Neural progenitor cell (in vitro differentiated cells): ENCODE measurements around the gene SMG9. TPM values are rescaled to one million over a fixed set of nuclear protein-coding genes. Genes with fewer than 3 reads are reported as not detected.

ENCODE experiments used
- DNase-seq: peaks from one replicate; pipeline ENCODE4 v3.0.0-alpha.2; 2016; ENCODE audit warnings: low spot score
- H2AFZ ChIP-seq: fragments of 200-600 bp; sonication (generic); replicated peaks from 2 replicates; pipeline ENCODE4 v1.6.1; 2016; ENCODE audit warnings: antibody characterized with exemption
- H3F3A ChIP-seq: fragments of 200-600 bp; sonication (generic); 2 replicates; pipeline ENCODE4 v1.6.1; 2016; ENCODE audit warnings: antibody characterized with exemption, low read depth
- H3K27ac ChIP-seq: fragments of 200-600 bp; sonication (generic); 2 replicates; pipeline ENCODE4 v1.5.1; 2016; ENCODE audit warnings: mild to moderate bottlenecking
- H3K27me3 ChIP-seq: fragments of 200-600 bp; sonication (generic); 2 replicates; pipeline ENCODE4 v1.6.1; 2016; ENCODE audit warnings: mild to moderate bottlenecking, moderate library complexity
- H3K36me3 ChIP-seq: fragments of 200-600 bp; sonication (generic); 2 replicates; pipeline ENCODE4 v1.5.1; 2016
- H3K4me1 ChIP-seq: fragments of 200-600 bp; sonication (generic); 2 replicates; pipeline ENCODE4 v1.6.1; 2016; ENCODE audit warnings: mixed run types
- H3K4me2 ChIP-seq: fragments of 200-600 bp; sonication (generic); 2 replicates; pipeline ENCODE4 v1.6.1; 2016
- H3K4me3 ChIP-seq: fragments of 200-600 bp; sonication (generic); 2 replicates; pipeline ENCODE4 v1.5.1; 2016
- H3K79me2 ChIP-seq: fragments of 200-600 bp; sonication (generic); 2 replicates; pipeline ENCODE4 v1.6.1; 2016; ENCODE audit warnings: low read depth
- H3K9ac ChIP-seq: fragments of 200-600 bp; sonication (generic); 2 replicates; pipeline ENCODE4 v1.6.1; 2016
- H3K9me3 ChIP-seq: fragments of 200-600 bp; sonication (generic); 2 replicates; pipeline ENCODE4 v1.5.1; 2016; ENCODE audit warnings: low read depth
- H4K20me1 ChIP-seq: fragments of 200-600 bp; sonication (generic); 2 replicates; pipeline ENCODE4 v1.6.1; 2016; ENCODE audit warnings: low read depth
- H3K27ac Mint-ChIP-seq: 3 replicates; pipeline ENCODE4 v1.8.0; 2021; ENCODE audit warnings: mixed read lengths
- H3K27me3 Mint-ChIP-seq: 2 replicates; pipeline ENCODE4 v1.8.0; 2022; ENCODE audit warnings: low read depth, mild to moderate bottlenecking, inconsistent platforms, moderate library complexity, mixed read lengths; ENCODE audit not compliant: insufficient read depth
- H3K36me3 Mint-ChIP-seq: 3 replicates; pipeline ENCODE4 v1.8.0; 2021; ENCODE audit warnings: mixed read lengths
- H3K4me1 Mint-ChIP-seq: 3 replicates; pipeline ENCODE4 v1.8.0; 2021; ENCODE audit warnings: mixed read lengths
- H3K4me3 Mint-ChIP-seq: 3 replicates; pipeline ENCODE4 v1.8.0; 2021; ENCODE audit warnings: mild to moderate bottlenecking, moderate library complexity, mixed read lengths
- H3K9me3 Mint-ChIP-seq: 3 replicates; pipeline ENCODE4 v1.8.0; 2020; ENCODE audit warnings: mixed read lengths
- CTCF ChIP-seq: fragments of 200-600 bp; sonication (generic); IDR thresholded peaks from 2 replicates; pipeline ENCODE4 v1.5.1; 2017; ENCODE audit warnings: antibody characterized with exemption, mild to moderate bottlenecking
- EZH2 ChIP-seq: fragments of 200-600 bp; sonication (generic); IDR thresholded peaks from 2 replicates; pipeline ENCODE4 v1.6.1; 2017; ENCODE audit warnings: antibody characterized with exemption, mild to moderate bottlenecking, moderate library complexity
- EZH2phosphoT487 ChIP-seq: fragments of 200-600 bp; sonication (generic); IDR thresholded peaks from 2 replicates; pipeline ENCODE4 v1.6.1; 2017; ENCODE audit warnings: antibody characterized with exemption
- total RNA-seq: library from RNA; depleted of rRNA; stranded (reverse); fragments of >200 nt; gene quantifications from 2 replicates; pipeline ENCODE4 v1.2.3, GENCODE V29; 2015; ENCODE audit warnings: low replicate concordance

SMG9 gene
- 33.1 and 33.4 TPM in 2 replicates for total RNA-seq

GRCh38 chr19:43754503-43755255, at the start of gene SMG9:
SMG9 (minus strand) TSS chr19:43754962; CDS start chr19:43750741, 4,221 bp downstream.
- peaks cover 20% of the 10 kb centered on the region for H3K4me1 Mint-ChIP-seq
- H3K9ac ChIP-seq, result peak within 1 kb of the TSS; percentile 52

GRCh38 chr19:43804432-43804831, 49.7 kb upstream of the SMG9 start:
- no peaks in the 10 kb centered on the region for H4K20me1 ChIP-seq
- no peak overlapping the region for H2AFZ ChIP-seq
- H3K36me3 ChIP-seq, result no peaks in the 10 kb centered on the region
- Mint-ChIP-seq H3K9me3 (peaks cover 2% of the 10 kb centered on the region), H3K36me3 (no peaks in the 10 kb centered on the region), H3K27me3 (peaks cover 22% of the 10 kb centered on the region), H3K4me1 (no peaks in the 10 kb centered on the region), H3K4me3 (no peak overlapping the region), H3K27ac (no peak overlapping the region)
- no peaks in the 10 kb centered on the region for H3K79me2 ChIP-seq
- no peaks in the 10 kb centered on the region for H3F3A ChIP-seq
- no peak for DNase-seq
- no peak overlapping the region for H3K4me2 ChIP-seq
- H3K27ac ChIP-seq, result no peak overlapping the region
- H3K4me1 ChIP-seq, result no peaks in the 10 kb centered on the region
- no peak overlapping the region for H3K9ac ChIP-seq
- H3K27me3 ChIP-seq, result peaks cover 21% of the 10 kb centered on the region
- H3K9me3 ChIP-seq, result no peaks in the 10 kb centered on the region
- TF ChIP-seq EZH2phosphoT487 (no peak), EZH2 (no peak), CTCF (no peak)
- H3K4me3 ChIP-seq, result no peak overlapping the region

More at GRCh38 chr19:43754503-43755255, at the start of gene SMG9:
- Histone ChIP-seq H3K79me2 (peaks cover 30% of the 10 kb centered on the region), H2AFZ (peak within 1 kb of the TSS; percentile 47), H3K4me2 (peak within 1 kb of the TSS; percentile 80), H3K4me1 (peaks cover 4% of the 10 kb centered on the region), H3K27me3 (no peaks in the 10 kb centered on the region), H3K9me3 (no peaks in the 10 kb centered on the region), H3K36me3 (no peaks in the 10 kb centered on the region), H3K4me3 (peak within 1 kb of the TSS; percentile 66), H3K27ac (peak within 1 kb of the TSS; percentile 92), H4K20me1 (no peaks in the 10 kb centered on the region), H3F3A (peaks cover 12% of the 10 kb centered on the region)
- Mint-ChIP-seq H3K27ac (peak within 1 kb of the TSS; percentile 91), H3K9me3 (no peaks in the 10 kb centered on the region), H3K36me3 (peaks cover 21% of the 10 kb centered on the region), H3K27me3 (peaks cover 5% of the 10 kb centered on the region), H3K4me3 (peak within 1 kb of the TSS; percentile 98)
- DNase-seq, result peak; percentile 100
- TF ChIP-seq EZH2 (no peak), CTCF (no peak), EZH2phosphoT487 (no peak)

- no peaks in the 10 kb centered on the region for H4K20me1 ChIP-seq
- Mint-ChIP-seq H3K27me3 (peaks cover 35% of the 10 kb centered on the region), H3K27ac (no peak within 1 kb of the TSS)
Observed at GRCh38 chr19:43802216-43802951, 47.6 kb upstream of the SMG9 start, which contains the start of gene LYPD5. LYPD5 (minus strand) TSS chr19:43802447; CDS start chr19:43802380, 67 bp downstream.

More at GRCh38 chr19:43802216-43802951, 47.6 kb upstream of the SMG9 start, which contains the start of gene LYPD5:
- Histone ChIP-seq H3F3A (no peaks in the 10 kb centered on the region), H3K79me2 (no peaks in the 10 kb centered on the region), H3K4me3 (no peak within 1 kb of the TSS), H3K4me2 (no peak within 1 kb of the TSS), H3K9ac (no peak within 1 kb of the TSS), H3K9me3 (no peaks in the 10 kb centered on the region), H3K27me3 (peaks cover 42% of the 10 kb centered on the region), H2AFZ (no peak within 1 kb of the TSS), H3K27ac (no peak within 1 kb of the TSS), H3K36me3 (no peaks in the 10 kb centered on the region), H3K4me1 (no peaks in the 10 kb centered on the region)
- H3K4me1 Mint-ChIP-seq, result no peaks in the 10 kb centered on the region
- H3K36me3 Mint-ChIP-seq, result no peaks in the 10 kb centered on the region
- peaks cover 2% of the 10 kb centered on the region for H3K9me3 Mint-ChIP-seq
- H3K4me3 Mint-ChIP-seq, result peak within 1 kb of the TSS; percentile 24
- DNase-seq, result no peak
- no peak for TF ChIP-seq CTCF
- TF ChIP-seq EZH2, result no peak
- no peak for TF ChIP-seq EZH2phosphoT487
